GM18907 (cell line): Measurements from ENCODE around the gene PHLDB3.
A peak's percentile ranks its signal among the peaks of the same experiment; 100 is the strongest.

Experiments used
- ATAC-seq: cut with Tn5 transposase; IDR thresholded peaks from one replicate; pipeline ENCODE4 v1.9.1; 2021; ENCODE audit warnings: mild to moderate bottlenecking, moderate library complexity; ENCODE audit not compliant: unreplicated experiment

PHLDB3 gene

GRCh38 chr19:43501661-43502418 lies 2.7 kb downstream of the PHLDB3 start:
- no peak for ATAC-seq

DNA sequence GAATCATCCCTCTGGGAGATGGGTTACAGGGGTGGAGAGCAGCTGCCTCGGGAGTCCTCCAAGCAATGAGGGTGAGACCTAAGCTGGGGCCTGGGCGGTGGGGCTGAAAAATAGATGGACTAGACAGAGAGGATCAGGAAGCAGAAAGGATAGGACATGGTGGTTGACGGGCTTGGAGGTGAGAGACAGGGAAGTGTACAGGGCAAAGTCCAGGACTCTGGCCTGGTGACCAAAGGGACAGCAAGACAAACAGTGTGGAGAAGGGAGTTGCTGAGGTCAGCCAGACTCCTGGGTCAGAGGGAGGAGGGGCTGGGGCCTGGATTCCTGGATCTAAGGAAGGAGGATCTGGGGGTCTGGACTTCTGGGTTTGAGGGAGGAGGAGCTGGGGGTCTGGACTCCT lies 5.5 kb downstream of the PHLDB3 start:
- ATAC-seq = no peak

DNA sequence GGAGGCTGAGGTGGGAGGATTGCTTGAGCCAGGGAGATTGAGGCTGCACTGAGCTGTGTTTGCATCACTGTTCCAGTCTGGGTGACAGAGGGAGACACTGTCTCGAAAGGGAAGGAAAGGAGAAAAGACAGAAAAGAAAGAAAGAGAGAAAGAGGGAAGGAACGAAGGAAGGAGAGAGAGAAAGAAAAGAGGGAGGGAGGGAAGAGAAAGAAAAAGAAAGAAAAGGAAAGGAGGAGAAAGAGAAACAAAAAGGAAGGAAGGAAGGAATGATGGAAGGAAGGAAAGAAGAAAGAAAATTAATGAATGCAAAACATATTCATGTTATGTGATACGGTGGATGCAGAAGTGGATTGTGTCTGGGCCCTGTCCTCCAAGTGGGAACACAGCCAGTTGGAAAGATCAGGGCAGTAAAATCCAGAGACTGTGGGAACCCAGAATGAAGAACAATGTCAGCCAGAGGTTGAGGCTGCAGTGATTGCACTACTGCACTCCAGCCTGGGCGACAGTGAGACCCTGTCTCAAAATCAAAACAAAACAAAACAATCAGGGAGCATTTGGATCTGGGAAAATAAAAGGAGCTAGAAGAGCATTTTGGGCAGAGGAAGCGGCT lies 6.2 kb downstream of the PHLDB3 start:
- no peak for ATAC-seq

DNA sequence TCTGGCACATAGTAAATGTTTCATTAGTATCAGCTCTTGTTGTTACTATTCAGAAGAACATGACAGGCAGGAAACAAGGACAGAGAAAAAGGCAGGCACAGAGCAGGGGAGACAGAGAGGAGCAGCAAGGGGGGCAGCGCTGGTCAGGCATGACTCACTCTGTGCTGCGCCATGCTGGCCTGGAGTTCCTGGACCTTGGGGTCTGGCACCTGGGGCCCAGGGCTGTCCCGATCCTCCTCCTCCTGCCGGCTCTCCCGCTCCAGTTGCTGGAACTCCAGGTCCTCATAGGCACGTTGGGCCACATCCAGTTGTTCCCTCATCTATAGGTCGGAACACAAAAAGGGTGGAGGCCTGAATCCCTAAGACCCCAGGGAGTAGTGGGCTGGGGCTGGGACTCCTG lies 7.6 kb downstream of the PHLDB3 start:
- no peak for ATAC-seq

GRCh38 chr19:43495082-43495481 lies 9.5 kb downstream of the PHLDB3 start:
- no peak for ATAC-seq

GRCh38 chr19:43490759-43491158 lies 13.8 kb downstream of the PHLDB3 start:
- ATAC-seq = no peak

GRCh38 chr19:43489979-43490599 lies 14.5 kb downstream of the PHLDB3 start:
- ATAC-seq = no peak

- ATAC-seq = no peak
Observed at GRCh38 chr19:43489310-43489709, 15.2 kb downstream of the PHLDB3 start.

DNA sequence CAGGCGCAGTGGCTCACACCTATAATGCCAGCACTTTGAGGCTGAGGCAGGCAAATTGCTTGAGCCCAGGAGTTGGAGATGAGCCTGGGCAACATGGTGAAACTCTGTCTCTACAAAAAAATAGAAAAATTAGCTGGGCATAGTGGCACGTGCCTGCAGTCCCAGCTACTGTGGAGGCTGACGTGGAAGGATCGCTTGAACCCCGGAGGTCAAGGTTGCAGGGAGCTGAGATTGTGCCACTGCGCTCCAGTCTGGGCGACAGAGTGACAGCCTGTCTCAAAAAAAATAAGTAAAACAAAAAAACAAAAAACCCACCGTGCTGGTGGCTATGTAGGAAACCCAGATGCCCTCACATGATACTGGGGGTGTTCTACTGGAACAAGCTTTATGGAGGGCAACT lies 16.4 kb downstream of the PHLDB3 start:
- no peak for ATAC-seq

- no peak for ATAC-seq
Observed at GRCh38 chr19:43486412-43486811, 18.1 kb downstream of the PHLDB3 start.

- no peak for ATAC-seq
Observed at GRCh38 chr19:43485951-43486350, 18.6 kb downstream of the PHLDB3 start.

DNA sequence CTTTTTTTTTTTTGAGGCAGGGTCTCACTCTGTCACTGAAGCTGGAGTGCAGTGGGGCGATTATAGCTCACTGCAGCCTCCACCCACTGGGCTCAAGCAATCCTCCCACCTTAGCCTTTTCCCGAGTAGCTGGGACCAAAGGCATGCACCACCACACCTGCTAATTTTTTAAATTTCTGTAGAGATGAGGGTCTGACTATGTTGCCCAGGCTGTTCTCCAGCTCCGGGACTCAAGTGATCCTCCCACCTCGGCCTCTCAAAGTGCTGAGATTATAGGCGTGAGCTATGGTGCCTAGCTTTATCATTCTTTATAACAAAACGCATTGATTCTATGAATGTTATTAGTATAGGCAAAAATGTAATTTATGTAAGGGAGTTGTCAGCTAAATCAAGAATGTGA lies 21.3 kb downstream of the PHLDB3 start:
- no peak for ATAC-seq

- no peak for ATAC-seq
Observed at GRCh38 chr19:43482193-43482592, 22.4 kb downstream of the PHLDB3 start.

- ATAC-seq = no peak
Observed at GRCh38 chr19:43481701-43482100, 22.8 kb downstream of the PHLDB3 start.

GRCh38 chr19:43480574-43480973 lies 24.0 kb downstream of the PHLDB3 start:
- ATAC-seq = no peak

DNA sequence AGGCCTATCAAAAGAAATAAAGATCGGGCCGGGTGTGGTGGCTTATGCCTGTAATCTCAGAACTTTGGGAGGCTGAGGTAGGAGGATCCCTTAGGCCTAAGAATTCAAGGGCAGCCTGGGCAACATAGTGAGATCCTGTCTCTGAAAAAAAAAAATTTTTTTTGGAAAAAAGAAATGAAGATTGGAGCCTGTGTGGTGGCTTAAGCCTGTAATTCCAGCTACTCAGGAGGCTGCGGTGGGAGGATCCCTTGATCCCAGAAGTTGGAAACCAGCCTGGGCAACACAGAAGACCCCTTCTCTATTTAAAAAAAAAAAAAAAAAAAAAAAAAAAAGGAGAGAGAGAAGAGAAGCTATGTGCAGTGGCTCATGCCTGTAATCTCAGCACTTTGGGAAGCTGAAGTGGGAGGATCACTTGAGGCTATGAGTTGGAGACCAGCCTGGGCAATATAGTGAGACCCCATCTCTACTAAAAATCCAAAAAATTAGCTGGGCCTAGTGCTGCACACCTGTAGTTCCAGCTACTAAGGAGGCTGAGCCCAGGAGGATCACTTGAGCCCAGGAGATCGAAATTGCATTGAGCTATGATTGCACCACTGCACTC lies 24.5 kb downstream of the PHLDB3 start:
- no peak for ATAC-seq

GRCh38 chr19:43479226-43479625 lies 25.3 kb downstream of the PHLDB3 start:
- no peak for ATAC-seq

- ATAC-seq = no peak
Observed at GRCh38 chr19:43478323-43478722, 26.2 kb downstream of the PHLDB3 start.

GRCh38 chr19:43476606-43477005 lies 27.9 kb downstream of the PHLDB3 start:
- ATAC-seq = no peak

GRCh38 chr19:43474986-43475705 lies 29.4 kb downstream of the PHLDB3 start:
- peak; percentile 77 for ATAC-seq

DNA sequence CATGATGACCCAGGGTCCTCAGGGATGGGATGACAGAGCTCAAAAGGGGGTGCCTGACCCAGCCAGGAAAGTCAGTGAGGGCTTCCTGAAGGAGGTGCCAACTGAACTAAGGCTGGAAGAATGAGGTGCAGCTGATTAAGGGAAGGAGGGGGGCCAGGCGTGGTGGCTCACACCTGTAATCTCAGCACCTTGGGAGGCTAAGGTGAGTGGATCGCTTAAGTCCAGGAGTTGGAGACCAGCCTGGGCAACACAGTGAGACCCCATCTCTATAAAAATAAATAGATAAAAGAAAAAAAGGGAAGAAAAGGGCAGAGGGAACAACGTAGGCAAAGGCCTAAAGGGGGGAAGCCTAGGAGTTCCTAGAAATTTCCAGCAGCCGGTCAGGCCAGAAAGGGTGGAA lies 30.1 kb downstream of the PHLDB3 start:
- no peak for ATAC-seq
